Osteoblast (primary cell): Measurements from ENCODE around the gene EVA1B. TPM values are rescaled to one million over a fixed set of nuclear protein-coding genes. Genes with fewer than 3 reads are reported as not detected.
A peak's percentile ranks its signal among the peaks of the same experiment; 100 is the strongest.

Experiments
- DNase-seq: peaks from one replicate; pipeline ENCODE4 v3.0.0; 2011; ENCODE audit warnings: low spot score, mixed read lengths; ENCODE audit not compliant: insufficient read length; ENCODE audit errors: missing footprints
- H2AFZ ChIP-seq: 2 replicates; pipeline ENCODE4 v1.6.0; 2011; ENCODE audit warnings: mild to moderate bottlenecking, low read length
- H3K27ac ChIP-seq: 2 replicates; pipeline ENCODE4 v1.5.1; 2011; ENCODE audit warnings: mild to moderate bottlenecking, low read depth, low read length, moderate library complexity
- H3K27me3 ChIP-seq: 2 replicates; pipeline ENCODE4 v1.6.0; 2012; ENCODE audit warnings: mild to moderate bottlenecking, control low read depth, inconsistent platforms, low read length, moderate library complexity; ENCODE audit not compliant: insufficient read depth
- H3K36me3 ChIP-seq: 2 replicates; pipeline ENCODE4 v1.5.1; 2011; ENCODE audit warnings: mild to moderate bottlenecking, low read length, control low read depth, moderate library complexity; ENCODE audit not compliant: insufficient read depth
- H3K4me1 ChIP-seq: 2 replicates; pipeline ENCODE4 v1.5.1; 2011; ENCODE audit warnings: mild to moderate bottlenecking, low read length, control low read depth, moderate library complexity; ENCODE audit not compliant: insufficient read depth
- H3K4me2 ChIP-seq: 2 replicates; pipeline ENCODE4 v1.6.0; 2011; ENCODE audit warnings: mild to moderate bottlenecking, low read length; ENCODE audit not compliant: insufficient read depth
- H3K4me3 ChIP-seq: fragments of 200-600 bp; sonication (generic); 3 replicates; pipeline ENCODE4 v1.5.1; 2012; ENCODE audit warnings: mild to moderate bottlenecking, low read length, inconsistent platforms; ENCODE audit not compliant: insufficient read depth
- H3K79me2 ChIP-seq: 2 replicates; pipeline ENCODE4 v1.6.0; 2012; ENCODE audit warnings: mild to moderate bottlenecking, low read length, control low read depth, inconsistent platforms; ENCODE audit not compliant: insufficient read depth
- H3K9me3 ChIP-seq: 2 replicates; pipeline ENCODE4 v1.5.1; 2011; ENCODE audit warnings: low read depth, low read length, control low read depth
- H4K20me1 ChIP-seq: 2 replicates; pipeline ENCODE4 v1.6.0; 2012; ENCODE audit warnings: mild to moderate bottlenecking, low read length, control low read depth; ENCODE audit not compliant: insufficient read depth
- total RNA-seq: library from RNA; depleted of rRNA; stranded (reverse); fragments of >200 nt; gene quantifications from 2 replicates; pipeline ENCODE4 v1.2.3, GENCODE V29; 2012
- TF ChIP-seq, protein P1 (sequence below): IDR thresholded peaks from 2 replicates; pipeline ENCODE4 v1.5.1; 2011; ENCODE audit warnings: mild to moderate bottlenecking, low read depth, low read length, moderate library complexity; ENCODE audit errors: extremely low read depth

The EVA1B gene
- total RNA-seq, 1 donor: 135 TPM

DNA sequence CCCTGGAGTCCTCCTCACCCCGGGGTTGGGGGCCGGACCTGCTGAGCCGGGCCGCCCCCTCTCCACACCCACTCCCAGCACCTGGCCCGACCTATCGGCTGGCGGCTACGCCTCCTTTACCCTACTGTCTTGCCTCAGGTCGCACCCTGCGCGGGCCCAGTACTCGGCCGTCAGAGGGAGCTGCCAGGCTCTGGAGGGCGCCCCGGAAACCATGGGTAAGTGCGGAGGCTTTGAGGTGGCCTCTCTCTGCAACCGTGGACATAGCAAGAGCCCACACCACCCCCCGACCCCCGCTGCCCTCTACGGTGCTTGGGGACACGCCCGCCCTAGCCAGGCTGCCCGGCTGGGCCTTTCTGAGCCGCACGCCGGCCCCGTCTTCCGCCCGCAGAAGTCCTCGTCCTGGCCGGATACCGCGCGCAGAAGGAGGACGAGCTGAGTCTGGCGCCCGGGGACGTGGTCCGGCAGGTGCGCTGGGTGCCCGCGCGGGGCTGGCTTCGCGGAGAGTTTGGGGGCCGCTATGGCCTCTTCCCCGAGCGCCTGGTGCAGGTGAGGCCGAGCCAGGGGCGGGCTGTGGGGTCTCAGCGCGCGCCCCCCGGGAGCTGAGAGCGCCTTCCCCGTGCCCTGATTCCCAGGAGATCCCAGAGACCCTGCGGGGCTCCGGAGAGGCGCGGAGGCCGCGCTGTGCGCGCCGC is 17.1 kb downstream of the EVA1B start, which contains the start of gene SH3D21:
Gene SH3D21 (plus strand): TSS at position 159 of the 692 bp plus-strand sequence. CDS start 53 bp downstream, at position 212.
- Histone ChIP-seq H3K4me2 (peak within 1 kb of the TSS; percentile 98), H4K20me1 (peaks cover 13% of the 10 kb centered on the region), H3K4me3 (peak within 1 kb of the TSS; percentile 82), H3K4me1 (peaks cover 8% of the 10 kb centered on the region), H3K79me2 (no peaks in the 10 kb centered on the region), H3K27ac (peak within 1 kb of the TSS; percentile 51), H2AFZ (peak within 1 kb of the TSS; percentile 82), H3K27me3 (no peaks in the 10 kb centered on the region), H3K36me3 (peaks cover 40% of the 10 kb centered on the region), H3K9me3 (no peaks in the 10 kb centered on the region)
- TF ChIP-seq, protein P1, sequence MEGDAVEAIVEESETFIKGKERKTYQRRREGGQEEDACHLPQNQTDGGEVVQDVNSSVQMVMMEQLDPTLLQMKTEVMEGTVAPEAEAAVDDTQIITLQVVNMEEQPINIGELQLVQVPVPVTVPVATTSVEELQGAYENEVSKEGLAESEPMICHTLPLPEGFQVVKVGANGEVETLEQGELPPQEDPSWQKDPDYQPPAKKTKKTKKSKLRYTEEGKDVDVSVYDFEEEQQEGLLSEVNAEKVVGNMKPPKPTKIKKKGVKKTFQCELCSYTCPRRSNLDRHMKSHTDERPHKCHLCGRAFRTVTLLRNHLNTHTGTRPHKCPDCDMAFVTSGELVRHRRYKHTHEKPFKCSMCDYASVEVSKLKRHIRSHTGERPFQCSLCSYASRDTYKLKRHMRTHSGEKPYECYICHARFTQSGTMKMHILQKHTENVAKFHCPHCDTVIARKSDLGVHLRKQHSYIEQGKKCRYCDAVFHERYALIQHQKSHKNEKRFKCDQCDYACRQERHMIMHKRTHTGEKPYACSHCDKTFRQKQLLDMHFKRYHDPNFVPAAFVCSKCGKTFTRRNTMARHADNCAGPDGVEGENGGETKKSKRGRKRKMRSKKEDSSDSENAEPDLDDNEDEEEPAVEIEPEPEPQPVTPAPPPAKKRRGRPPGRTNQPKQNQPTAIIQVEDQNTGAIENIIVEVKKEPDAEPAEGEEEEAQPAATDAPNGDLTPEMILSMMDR: peak; percentile 11
- DNase-seq: peak; percentile 86

DNA sequence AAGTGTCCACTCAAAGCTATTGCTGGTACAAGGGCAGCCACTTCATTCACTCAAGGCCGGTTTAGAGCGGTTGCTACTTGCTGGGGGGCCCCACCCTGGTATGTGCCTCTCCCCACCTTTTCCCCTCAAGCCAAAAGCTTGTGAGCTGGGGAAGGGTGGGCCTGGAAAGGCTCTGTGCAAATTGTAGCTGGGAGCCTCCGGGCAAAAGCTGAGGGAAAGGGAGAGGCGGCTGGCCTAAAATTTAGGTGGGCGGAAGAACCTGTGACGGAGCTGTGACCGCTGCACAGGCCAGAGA is 17.6 kb downstream of the EVA1B start:
- DNase-seq: no peak
- Histone ChIP-seq H2AFZ (no peak overlapping the region), H3K27me3 (no peaks in the 10 kb centered on the region), H3K36me3 (peaks cover 45% of the 10 kb centered on the region), H3K9me3 (no peaks in the 10 kb centered on the region), H3K4me1 (peaks cover 8% of the 10 kb centered on the region), H4K20me1 (peaks cover 14% of the 10 kb centered on the region), H3K4me2 (peak overlapping the region; percentile 98), H3K27ac (no peak overlapping the region), H3K79me2 (no peaks in the 10 kb centered on the region), H3K4me3 (no peak overlapping the region)
- TF ChIP-seq, protein P1: no peak

DNA sequence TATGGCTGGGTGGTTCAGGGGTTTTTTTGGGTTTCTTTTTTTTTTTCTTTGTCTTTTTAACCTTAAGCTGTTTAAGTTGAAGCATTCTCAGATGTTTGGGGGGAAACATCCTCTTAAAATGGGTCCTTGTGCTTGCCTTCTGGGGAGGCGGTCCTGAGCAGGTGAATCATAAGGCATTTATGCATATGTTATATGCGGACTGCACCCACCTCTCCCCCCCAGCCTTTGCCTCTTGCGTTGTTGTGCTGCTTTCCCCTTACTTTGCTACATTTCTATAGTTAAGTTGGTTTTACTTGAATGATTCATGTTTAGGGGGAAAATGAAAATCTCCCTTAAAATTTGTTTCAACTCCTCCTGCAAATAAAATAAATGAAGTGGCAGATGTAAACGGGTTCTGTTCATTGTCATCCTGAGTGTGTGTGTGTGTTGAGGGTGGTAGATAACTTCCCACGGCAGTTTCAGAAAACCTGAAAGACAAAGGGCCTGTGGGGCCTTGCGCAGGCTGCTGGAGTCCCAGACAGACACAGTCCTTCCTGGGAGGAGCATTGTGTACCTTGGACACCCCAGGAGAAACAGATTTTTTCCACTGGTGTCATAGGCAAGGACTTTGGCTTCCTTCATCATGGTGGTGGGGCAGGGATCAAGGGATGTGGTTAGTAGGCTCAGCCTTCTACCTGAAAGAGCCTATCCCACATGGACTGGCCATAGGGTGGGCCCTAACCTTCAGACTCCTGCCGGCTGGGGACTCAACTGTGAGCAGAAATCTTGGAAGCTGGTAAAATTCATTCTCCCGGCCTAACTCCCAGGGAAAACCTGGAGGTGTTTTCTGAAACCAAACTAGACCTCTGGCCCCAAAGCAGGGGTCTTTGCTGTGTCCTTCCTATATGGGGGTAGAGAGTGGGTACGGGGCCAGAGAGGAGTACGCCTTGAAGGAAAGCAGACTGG is 18.2 kb downstream of the EVA1B start:
- no peaks in the 10 kb centered on the region for H3K79me2 ChIP-seq
- peaks cover 20% of the 10 kb centered on the region for H4K20me1 ChIP-seq
- no peak overlapping the region for H3K4me3 ChIP-seq
- H3K27me3 ChIP-seq: no peaks in the 10 kb centered on the region
- H3K4me1 ChIP-seq: peaks cover 11% of the 10 kb centered on the region
- H3K9me3 ChIP-seq: no peaks in the 10 kb centered on the region
- H3K4me2 ChIP-seq: no peak overlapping the region
- peaks cover 51% of the 10 kb centered on the region for H3K36me3 ChIP-seq
- no peak overlapping the region for H2AFZ ChIP-seq
- TF ChIP-seq, protein P1: no peak
- DNase-seq: peak; percentile 68
- no peak overlapping the region for H3K27ac ChIP-seq

DNA sequence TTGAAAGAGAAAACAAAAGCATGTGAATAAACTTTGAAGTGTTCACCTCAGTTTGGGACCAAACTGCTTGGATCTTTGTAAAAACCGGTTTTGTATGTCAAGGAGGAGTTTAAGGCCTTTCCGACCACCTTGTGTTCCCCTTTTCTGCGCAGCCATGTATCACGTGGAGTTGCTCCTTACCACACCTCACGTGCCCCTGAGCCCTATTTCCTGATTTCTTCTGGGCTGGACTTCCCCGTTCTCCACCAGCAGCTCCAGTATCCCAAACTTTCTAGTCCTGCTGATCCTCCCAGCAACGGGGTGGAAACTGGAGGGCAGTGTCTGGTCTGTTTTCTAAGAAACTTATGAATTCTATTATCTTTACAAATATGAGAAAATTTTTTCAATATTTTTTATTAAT is 18.9 kb downstream of the EVA1B start:
- H3K4me3 ChIP-seq: no peak overlapping the region
- H3K4me1 ChIP-seq: peaks cover 19% of the 10 kb centered on the region
- TF ChIP-seq, protein P1: no peak
- peaks cover 23% of the 10 kb centered on the region for H4K20me1 ChIP-seq
- H3K27ac ChIP-seq: no peak overlapping the region
- H2AFZ ChIP-seq: no peak overlapping the region
- H3K27me3 ChIP-seq: no peaks in the 10 kb centered on the region
- H3K9me3 ChIP-seq: no peaks in the 10 kb centered on the region
- no peaks in the 10 kb centered on the region for H3K79me2 ChIP-seq
- no peak overlapping the region for H3K4me2 ChIP-seq
- peaks cover 54% of the 10 kb centered on the region for H3K36me3 ChIP-seq
- no peak for DNase-seq
